Activated CD4-positive, alpha-beta T cell treated with anti-CD3 and anti-CD28 coated beads, Interleukin-2, amount 10 ng/mL, durations not matched to agents 24 days and 14 days (primary cell): ENCODE results near the gene AMIGO2. TPM values are rescaled to one million over a fixed set of nuclear protein-coding genes. Genes with fewer than 3 reads are reported as not detected.

Experiments
- DNase-seq: peaks from one replicate; pipeline ENCODE4 v3.0.0; 2022
- H3K27ac Mint-ChIP-seq: one replicate; pipeline ENCODE4 v1.8.0; 2022; ENCODE audit warnings: mild to moderate bottlenecking, mixed read lengths
- H3K27me3 Mint-ChIP-seq: one replicate; pipeline ENCODE4 v1.8.0; 2022; ENCODE audit warnings: mixed read lengths
- H3K36me3 Mint-ChIP-seq: one replicate; pipeline ENCODE4 v1.8.0; 2022; ENCODE audit warnings: low read depth, mild to moderate bottlenecking, mixed read lengths
- H3K4me1 Mint-ChIP-seq: one replicate; pipeline ENCODE4 v1.8.0; 2021; ENCODE audit warnings: mixed read lengths
- H3K4me3 Mint-ChIP-seq: one replicate; pipeline ENCODE4 v1.8.0; 2022; ENCODE audit warnings: mild to moderate bottlenecking, moderate library complexity, mixed read lengths
- H3K9me3 Mint-ChIP-seq: one replicate; pipeline ENCODE4 v1.8.0; 2021; ENCODE audit warnings: mixed read lengths
- intact Hi-C: fragments of 100-400 bp; cut with micrococcal nuclease; formaldehyde crosslinking; loops from one replicate; pipeline ENCODE4 v1.15.1; 2023
- total RNA-seq: library from RNA; stranded (reverse); gene quantifications from 2 replicates; pipeline ENCODE4 v1.2.3, GENCODE V29; 2022

The AMIGO2 gene
- total RNA-seq, 1 donor from 2014 or later, result 13.6 TPM

- intact Hi-C loops, result no loop called here
- H3K36me3 Mint-ChIP-seq, result peaks cover 42% of the 10 kb centered on the region
- H3K9me3 Mint-ChIP-seq, result no peaks in the 10 kb centered on the region
- peaks cover 21% of the 10 kb centered on the region for H3K4me1 Mint-ChIP-seq
- H3K4me3 Mint-ChIP-seq, result no peak overlapping the region
- H3K27me3 Mint-ChIP-seq, result no peaks in the 10 kb centered on the region
- DNase-seq, result no peak
- no peak overlapping the region for H3K27ac Mint-ChIP-seq
These were observed 30.3 kb upstream of the AMIGO2 start for GRCh38 chr12:47110011-47110541.

GRCh38 chr12:47107926-47108325 is 28.2 kb upstream of the AMIGO2 start:
- H3K36me3 Mint-ChIP-seq, result peaks cover 41% of the 10 kb centered on the region
- H3K27me3 Mint-ChIP-seq, result no peaks in the 10 kb centered on the region
- H3K9me3 Mint-ChIP-seq, result no peaks in the 10 kb centered on the region
- H3K27ac Mint-ChIP-seq, result no peak overlapping the region
- peaks cover 21% of the 10 kb centered on the region for H3K4me1 Mint-ChIP-seq
- no peak overlapping the region for H3K4me3 Mint-ChIP-seq
- DNase-seq, result no peak
- intact Hi-C loops, result no loop called here

GRCh38 chr12:47107446-47107845 is 27.7 kb upstream of the AMIGO2 start:
- no peak overlapping the region for H3K27ac Mint-ChIP-seq
- no peak for DNase-seq
- intact Hi-C loops, result no loop called here
- H3K4me3 Mint-ChIP-seq, result no peak overlapping the region
- H3K36me3 Mint-ChIP-seq, result peaks cover 41% of the 10 kb centered on the region
- H3K9me3 Mint-ChIP-seq, result no peaks in the 10 kb centered on the region
- H3K27me3 Mint-ChIP-seq, result no peaks in the 10 kb centered on the region
- H3K4me1 Mint-ChIP-seq, result peaks cover 19% of the 10 kb centered on the region

GRCh38 chr12:47105914-47106674 is 26.3 kb upstream of the AMIGO2 start:
- no peak for DNase-seq
- Mint-ChIP-seq H3K36me3 (peaks cover 38% of the 10 kb centered on the region), H3K4me1 (peaks cover 10% of the 10 kb centered on the region), H3K27ac (no peak overlapping the region), H3K4me3 (no peak overlapping the region), H3K9me3 (no peaks in the 10 kb centered on the region), H3K27me3 (no peaks in the 10 kb centered on the region)
- intact Hi-C loops, result no loop called here

- Mint-ChIP-seq H3K27me3 (no peaks in the 10 kb centered on the region), H3K36me3 (peaks cover 15% of the 10 kb centered on the region), H3K9me3 (no peaks in the 10 kb centered on the region), H3K27ac (no peak overlapping the region), H3K4me1 (no peaks in the 10 kb centered on the region), H3K4me3 (no peak overlapping the region)
- intact Hi-C loops, result no loop called here
- DNase-seq, result no peak
These were observed 23.3 kb upstream of the AMIGO2 start for GRCh38 chr12:47102845-47103651.

GRCh38 chr12:47102406-47102805 is 22.6 kb upstream of the AMIGO2 start:
- Mint-ChIP-seq H3K36me3 (peaks cover 14% of the 10 kb centered on the region), H3K27ac (no peak overlapping the region), H3K27me3 (no peaks in the 10 kb centered on the region), H3K4me3 (no peak overlapping the region), H3K9me3 (no peaks in the 10 kb centered on the region), H3K4me1 (no peaks in the 10 kb centered on the region)
- no peak for DNase-seq
- intact Hi-C loops, result no loop called here

GRCh38 chr12:47100160-47100559 is 20.4 kb upstream of the AMIGO2 start:
- H3K4me1 Mint-ChIP-seq, result peaks cover 5% of the 10 kb centered on the region
- no peaks in the 10 kb centered on the region for H3K27me3 Mint-ChIP-seq
- no peak overlapping the region for H3K4me3 Mint-ChIP-seq
- intact Hi-C loops, result no loop called here
- no peaks in the 10 kb centered on the region for H3K9me3 Mint-ChIP-seq
- H3K27ac Mint-ChIP-seq, result no peak overlapping the region
- no peak for DNase-seq
- peaks cover 10% of the 10 kb centered on the region for H3K36me3 Mint-ChIP-seq

- no peak overlapping the region for H3K4me3 Mint-ChIP-seq
- H3K9me3 Mint-ChIP-seq, result no peaks in the 10 kb centered on the region
- no peak for DNase-seq
- no peak overlapping the region for H3K27ac Mint-ChIP-seq
- H3K4me1 Mint-ChIP-seq, result peaks cover 11% of the 10 kb centered on the region
- no peaks in the 10 kb centered on the region for H3K27me3 Mint-ChIP-seq
- intact Hi-C loops, result no loop called here
- peaks cover 13% of the 10 kb centered on the region for H3K36me3 Mint-ChIP-seq
These were observed 19.9 kb upstream of the AMIGO2 start for GRCh38 chr12:47099610-47100009.

GRCh38 chr12:47098099-47098498 is 18.3 kb upstream of the AMIGO2 start:
- Mint-ChIP-seq H3K36me3 (peaks cover 13% of the 10 kb centered on the region), H3K27me3 (no peaks in the 10 kb centered on the region), H3K4me3 (no peak overlapping the region), H3K4me1 (peaks cover 16% of the 10 kb centered on the region), H3K9me3 (no peaks in the 10 kb centered on the region), H3K27ac (no peak overlapping the region)
- intact Hi-C loops, result no loop called here
- DNase-seq, result no peak

GRCh38 chr12:47097276-47097896 is 17.6 kb upstream of the AMIGO2 start:
- no peak for DNase-seq
- Mint-ChIP-seq H3K36me3 (peaks cover 14% of the 10 kb centered on the region), H3K27ac (no peak overlapping the region), H3K27me3 (no peaks in the 10 kb centered on the region), H3K4me3 (no peak overlapping the region), H3K9me3 (no peaks in the 10 kb centered on the region), H3K4me1 (peaks cover 17% of the 10 kb centered on the region)
- intact Hi-C loops, result no loop called here

GRCh38 chr12:47095446-47096236 is 15.9 kb upstream of the AMIGO2 start:
- H3K4me1 Mint-ChIP-seq, result peaks cover 17% of the 10 kb centered on the region
- peaks cover 18% of the 10 kb centered on the region for H3K36me3 Mint-ChIP-seq
- no peaks in the 10 kb centered on the region for H3K27me3 Mint-ChIP-seq
- no peak for DNase-seq
- intact Hi-C loops, result no loop called here
- H3K27ac Mint-ChIP-seq, result no peak overlapping the region
- no peak overlapping the region for H3K4me3 Mint-ChIP-seq
- H3K9me3 Mint-ChIP-seq, result peaks cover 4% of the 10 kb centered on the region

- Mint-ChIP-seq H3K9me3 (peaks cover 4% of the 10 kb centered on the region), H3K27me3 (no peaks in the 10 kb centered on the region), H3K36me3 (peaks cover 24% of the 10 kb centered on the region), H3K27ac (no peak overlapping the region), H3K4me3 (no peak overlapping the region), H3K4me1 (peaks cover 17% of the 10 kb centered on the region)
- intact Hi-C loops, result no loop called here
- no peak for DNase-seq
These were observed 15.0 kb upstream of the AMIGO2 start for GRCh38 chr12:47094804-47095203.

GRCh38 chr12:47091009-47091408 is 11.2 kb upstream of the AMIGO2 start:
- no peaks in the 10 kb centered on the region for H3K27me3 Mint-ChIP-seq
- H3K4me3 Mint-ChIP-seq, result no peak overlapping the region
- intact Hi-C loops, result no loop called here
- DNase-seq, result no peak
- peaks cover 4% of the 10 kb centered on the region for H3K9me3 Mint-ChIP-seq
- peaks cover 17% of the 10 kb centered on the region for H3K4me1 Mint-ChIP-seq
- H3K36me3 Mint-ChIP-seq, result peaks cover 21% of the 10 kb centered on the region
- H3K27ac Mint-ChIP-seq, result no peak overlapping the region
